Measurements from ENCODE around the gene TNFRSF12A. TPM values are rescaled to one million over a fixed set of nuclear protein-coding genes. Genes with fewer than 3 reads are reported as not detected.
"Not testable (repeated sequence)": the region's sequence is repeated elsewhere in the genome, so short reads cannot be mapped to it uniquely, and the experiment has no call there.

TNFRSF12A gene
- total RNA-seq, 1 experiment from 2014 or later: 34.3 TPM

- in situ Hi-C loops (cut with HindIII; ENCODE audit: low pct_unique_long_range_greater_than_20kb, low sequenced_read_pairs): no loop called here
- no peak for DNase-seq (ENCODE audit: low read depth, low spot score)
Measured at GRCh38 chr16:3065742-3066439, 45.7 kb downstream of the TNFRSF12A start.

GRCh38 chr16:3066440-3066748 is 46.2 kb downstream of the TNFRSF12A start:
- DNase-seq (ENCODE audit: low read depth, low spot score): no peak
- in situ Hi-C loops (cut with HindIII; ENCODE audit: low pct_unique_long_range_greater_than_20kb, low sequenced_read_pairs): no loop called here

GRCh38 chr16:3068487-3068886 is 48.3 kb downstream of the TNFRSF12A start:
- no peak for DNase-seq (ENCODE audit: low read depth, low spot score)
- in situ Hi-C loops (cut with HindIII; ENCODE audit: low pct_unique_long_range_greater_than_20kb, low sequenced_read_pairs): no loop called here

- not testable (repeated sequence) for DNase-seq (ENCODE audit: low read depth, low spot score)
Measured at GRCh38 chr16:3069146-3069545, 49.0 kb downstream of the TNFRSF12A start.

GRCh38 chr16:3070608-3071111 is 50.5 kb downstream of the TNFRSF12A start:
- in situ Hi-C loops (cut with HindIII; ENCODE audit: low pct_unique_long_range_greater_than_20kb, low sequenced_read_pairs): no loop called here

More at GRCh38 chr16:3069146-3069545, 49.0 kb downstream of the TNFRSF12A start:
- in situ Hi-C loops (cut with HindIII; ENCODE audit: low pct_unique_long_range_greater_than_20kb, low sequenced_read_pairs): not testable (repeated sequence)

GRCh38 chr16:3071655-3072054 is 51.5 kb downstream of the TNFRSF12A start:
- in situ Hi-C loops (cut with HindIII; ENCODE audit: low pct_unique_long_range_greater_than_20kb, low sequenced_read_pairs): no loop called here
- no peak for DNase-seq (ENCODE audit: low read depth, low spot score)

More at GRCh38 chr16:3070608-3071111, 50.5 kb downstream of the TNFRSF12A start:
- no peak for DNase-seq (ENCODE audit: low read depth, low spot score)

Small RNA genes lying within 50 kb of the gene (small RNA-seq; reads per million reads assigned to genes)
- gene LINC00514: 0 reads per million in 2 experiments

Other genes with a start within 250 kb of the TNFRSF12A start
- 113 and 114 TPM in 2 replicates for gene ELOB, start 243.1 kb upstream of the TNFRSF12A start, total RNA-seq (2014; rRNA removed; shearing (Covaris generic))
- gene PRSS33, start 232.8 kb upstream of the TNFRSF12A start, total RNA-seq (2014; rRNA removed; shearing (Covaris generic)): 0.24 and 1.0 TPM in 2 replicates
- not detected in 2 replicates for gene PRSS41, start 221.9 kb upstream of the TNFRSF12A start, total RNA-seq (2014; rRNA removed; shearing (Covaris generic))
- not detected in 2 replicates for gene PRSS21, start 203.1 kb upstream of the TNFRSF12A start, total RNA-seq (2014; rRNA removed; shearing (Covaris generic))
- gene ZG16B, start 190.1 kb upstream of the TNFRSF12A start, total RNA-seq (2014; rRNA removed; shearing (Covaris generic)): not detected in 2 replicates
- gene PRSS22, start 162.2 kb upstream of the TNFRSF12A start, total RNA-seq (2014; rRNA removed; shearing (Covaris generic)): not detected in 2 replicates
- 30.3 and 31.8 TPM in 2 replicates for gene FLYWCH2, start 137.2 kb upstream of the TNFRSF12A start, total RNA-seq (2014; rRNA removed; shearing (Covaris generic))
- gene FLYWCH1, start 108.4 kb upstream of the TNFRSF12A start, total RNA-seq (2014; rRNA removed; shearing (Covaris generic)): 19.3 and 25.8 TPM in 2 replicates
- gene KREMEN2, start 56.1 kb upstream of the TNFRSF12A start, total RNA-seq (2014; rRNA removed; shearing (Covaris generic)): 3.7 and 4.5 TPM in 2 replicates
- 24.5 and 30.3 TPM in 2 replicates for gene PAQR4, start 51.0 kb upstream of the TNFRSF12A start, total RNA-seq (2014; rRNA removed; shearing (Covaris generic))
- 12.5 and 13.8 TPM in 2 replicates for gene PKMYT1, start 39.9 kb upstream of the TNFRSF12A start, total RNA-seq (2014; rRNA removed; shearing (Covaris generic))
- not detected in 2 replicates for gene CLDN9, start 7.4 kb upstream of the TNFRSF12A start, total RNA-seq (2014; rRNA removed; shearing (Covaris generic))
- not detected in 2 replicates for gene CLDN6, start 2.2 kb upstream of the TNFRSF12A start, total RNA-seq (2014; rRNA removed; shearing (Covaris generic))
- gene HCFC1R1, start 3.6 kb downstream of the TNFRSF12A start, total RNA-seq (2014; rRNA removed; shearing (Covaris generic)): 11.0 and 12.3 TPM in 2 replicates
- 15.4 and 24.3 TPM in 2 replicates for gene THOC6, start 3.7 kb downstream of the TNFRSF12A start, total RNA-seq (2014; rRNA removed; shearing (Covaris generic))
- gene BICDL2, start 16.6 kb downstream of the TNFRSF12A start, total RNA-seq (2014; rRNA removed; shearing (Covaris generic)): 0.24 and 0.29 TPM in 2 replicates
- gene MMP25, start 26.2 kb downstream of the TNFRSF12A start, total RNA-seq (2014; rRNA removed; shearing (Covaris generic)): 0.03 TPM in 1 of 2 replicates, not detected in the other
- gene IL32, start 45.3 kb downstream of the TNFRSF12A start, total RNA-seq (2014; rRNA removed; shearing (Covaris generic)): not detected in 2 replicates
- gene ZSCAN10, start 78.9 kb downstream of the TNFRSF12A start, total RNA-seq (2014; rRNA removed; shearing (Covaris generic)): 0.13 TPM in 1 of 2 replicates, not detected in the other
- 13.6 and 14.3 TPM in 2 replicates for gene ZNF205, start 92.2 kb downstream of the TNFRSF12A start, total RNA-seq (2014; rRNA removed; shearing (Covaris generic))
- gene ZNF213, start 114.7 kb downstream of the TNFRSF12A start, total RNA-seq (2014; rRNA removed; shearing (Covaris generic)): 0.85 and 1.8 TPM in 2 replicates
- 0.21 TPM in 1 of 2 replicates, not detected in the other for gene OR1F1, start 167.8 kb downstream of the TNFRSF12A start, total RNA-seq (2014; rRNA removed; shearing (Covaris generic))
- gene ZNF200, start 214.8 kb downstream of the TNFRSF12A start, total RNA-seq (2014; rRNA removed; shearing (Covaris generic)): 9.4 and 11.5 TPM in 2 replicates
- gene MEFV, start 236.3 kb downstream of the TNFRSF12A start, total RNA-seq (2014; rRNA removed; shearing (Covaris generic)): not detected in 2 replicates